ENCODE measurements around the gene TRPC6. TPM values are rescaled to one million over a fixed set of nuclear protein-coding genes. Genes with fewer than 3 reads are reported as not detected.

TRPC6 gene
- total and polyA plus RNA-seq, 3 donors from 2014 or later, result 1.4 to 4.1 (median 3.7) TPM

DNA sequence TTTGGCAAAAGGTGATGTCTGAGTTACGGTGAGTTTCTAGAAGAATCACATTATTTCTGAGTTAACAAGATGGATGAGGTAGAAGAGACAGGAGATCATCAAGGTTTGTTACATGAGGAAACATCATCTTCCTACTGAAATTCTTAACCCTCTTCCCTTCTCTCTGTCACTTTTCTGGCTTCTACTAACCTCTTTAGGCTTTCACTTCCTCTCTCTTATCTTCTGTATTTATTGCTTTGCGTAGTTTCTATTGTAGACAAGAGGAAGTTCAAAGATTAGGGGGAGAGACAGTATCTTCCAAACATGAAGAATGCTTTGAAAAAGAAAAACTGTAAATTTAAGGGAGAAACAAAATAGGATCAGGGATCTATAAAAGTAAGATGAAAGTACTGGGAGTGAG is 75.4 kb downstream of the TRPC6 start:
- intact Hi-C loops (cut with DNase I; ENCODE audit: low total_unique reads), result no loop called here
- no peaks in the 10 kb centered on the region for H3K27me3 ChIP-seq
- H3K4me3 ChIP-seq, result no peak overlapping the region
- no peak overlapping the region for H3K27ac ChIP-seq
- TF ChIP-seq, protein P1, sequence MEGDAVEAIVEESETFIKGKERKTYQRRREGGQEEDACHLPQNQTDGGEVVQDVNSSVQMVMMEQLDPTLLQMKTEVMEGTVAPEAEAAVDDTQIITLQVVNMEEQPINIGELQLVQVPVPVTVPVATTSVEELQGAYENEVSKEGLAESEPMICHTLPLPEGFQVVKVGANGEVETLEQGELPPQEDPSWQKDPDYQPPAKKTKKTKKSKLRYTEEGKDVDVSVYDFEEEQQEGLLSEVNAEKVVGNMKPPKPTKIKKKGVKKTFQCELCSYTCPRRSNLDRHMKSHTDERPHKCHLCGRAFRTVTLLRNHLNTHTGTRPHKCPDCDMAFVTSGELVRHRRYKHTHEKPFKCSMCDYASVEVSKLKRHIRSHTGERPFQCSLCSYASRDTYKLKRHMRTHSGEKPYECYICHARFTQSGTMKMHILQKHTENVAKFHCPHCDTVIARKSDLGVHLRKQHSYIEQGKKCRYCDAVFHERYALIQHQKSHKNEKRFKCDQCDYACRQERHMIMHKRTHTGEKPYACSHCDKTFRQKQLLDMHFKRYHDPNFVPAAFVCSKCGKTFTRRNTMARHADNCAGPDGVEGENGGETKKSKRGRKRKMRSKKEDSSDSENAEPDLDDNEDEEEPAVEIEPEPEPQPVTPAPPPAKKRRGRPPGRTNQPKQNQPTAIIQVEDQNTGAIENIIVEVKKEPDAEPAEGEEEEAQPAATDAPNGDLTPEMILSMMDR (IDR thresholded peaks at IDR 0.05), result no peak
- no peak for TF ChIP-seq POLR2A (IDR thresholded peaks at IDR 0.05)
- H3K36me3 ChIP-seq (ENCODE audit: low read depth, missing control alignments), result no peaks in the 10 kb centered on the region
- 24 to 39% methylated on average over 2 of the region's 2 CpGs for WGBS, 2 donors
- no peaks in the 10 kb centered on the region for H3K9me3 ChIP-seq
- no peaks in the 10 kb centered on the region for H3K4me1 ChIP-seq
- DNase-seq, result no peak

DNA sequence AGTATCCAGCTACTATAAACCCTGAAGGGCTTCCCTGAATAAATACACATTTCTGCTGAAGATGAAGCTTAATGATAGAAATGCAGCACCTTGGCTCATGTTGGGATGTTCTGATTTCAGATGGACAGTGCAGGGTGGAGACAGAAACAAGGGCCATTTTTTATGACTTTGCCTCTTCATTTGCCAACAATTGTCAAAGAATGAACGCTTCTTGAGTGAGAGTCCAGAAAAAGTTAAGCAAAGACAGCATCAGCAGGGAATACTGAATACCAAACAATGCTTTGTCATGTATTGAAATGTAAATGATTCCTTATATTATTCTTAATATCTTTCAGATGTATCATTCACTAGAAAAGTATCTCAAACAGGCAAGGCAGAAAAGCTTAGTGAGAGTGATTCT is 84.9 kb downstream of the TRPC6 start:
- no peak overlapping the region for H3K27ac ChIP-seq
- intact Hi-C loops (cut with DNase I; ENCODE audit: low total_unique reads), result no loop called here
- DNase-seq, result no peak
- no peaks in the 10 kb centered on the region for H3K36me3 ChIP-seq (ENCODE audit: low read depth, missing control alignments)
- TF ChIP-seq, protein P1 (IDR thresholded peaks at IDR 0.05), result no peak
- no peak for TF ChIP-seq POLR2A (IDR thresholded peaks at IDR 0.05)
- H3K27me3 ChIP-seq, result no peaks in the 10 kb centered on the region
- no peaks in the 10 kb centered on the region for H3K9me3 ChIP-seq
- no peaks in the 10 kb centered on the region for H3K4me1 ChIP-seq
- WGBS, 2 donors, result 91 to 100% methylated on average over 1 of the region's 1 CpG
- H3K4me3 ChIP-seq, result no peak overlapping the region

DNA sequence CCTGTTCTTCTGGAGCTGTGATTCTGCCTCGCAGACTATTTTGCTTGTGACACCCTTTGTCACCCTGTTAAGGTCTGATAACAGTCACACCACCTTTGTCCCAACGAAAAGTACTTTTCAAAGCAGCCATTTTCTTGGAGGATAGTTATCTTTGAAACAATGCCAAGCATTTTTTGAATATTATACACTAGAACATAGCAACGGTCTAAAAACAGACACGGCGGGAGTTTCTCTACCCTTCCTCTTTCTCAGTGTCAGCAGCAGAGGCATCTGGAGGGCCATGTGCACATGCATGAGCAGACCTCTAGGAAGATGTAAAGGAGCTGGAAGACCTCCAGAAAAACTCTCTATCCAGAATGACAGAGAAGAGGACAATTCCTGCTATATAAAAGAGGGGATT is 86.5 kb downstream of the TRPC6 start:
- Histone ChIP-seq H3K4me1 (no peaks in the 10 kb centered on the region), H3K27me3 (no peaks in the 10 kb centered on the region), H3K4me3 (no peak overlapping the region), H3K27ac (no peak overlapping the region), H3K9me3 (no peaks in the 10 kb centered on the region), H3K36me3 (ENCODE audit: low read depth, missing control alignments) (no peaks in the 10 kb centered on the region)
- TF ChIP-seq, protein P1 (IDR thresholded peaks at IDR 0.05), result no peak
- TF ChIP-seq POLR2A (IDR thresholded peaks at IDR 0.05), result no peak
- no peak for DNase-seq
- 45 to 48% methylated on average over 5 of the region's 5 CpGs for WGBS, 2 donors
- intact Hi-C loops (cut with DNase I; ENCODE audit: low total_unique reads), result no loop called here

DNA sequence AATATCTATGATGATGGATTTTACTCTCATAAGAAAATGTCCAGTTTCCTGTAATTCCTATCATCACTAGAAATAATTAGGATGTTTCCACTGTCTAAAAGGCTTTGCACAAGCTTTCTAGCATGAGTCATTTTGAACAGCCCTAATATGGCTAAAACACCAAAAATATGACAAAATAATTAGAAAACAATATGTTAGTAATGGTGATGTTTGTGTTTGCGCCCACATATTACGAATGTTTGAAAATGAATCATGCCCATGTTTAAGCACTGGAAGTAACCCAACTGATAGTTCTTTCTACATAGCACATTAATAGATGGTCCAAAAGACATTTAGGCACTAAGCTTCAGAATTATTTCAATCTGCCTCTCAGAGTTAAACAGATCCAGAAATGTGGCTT is 96.0 kb downstream of the TRPC6 start:
- no peak for DNase-seq
- 80 to 90% methylated on average over 2 of the region's 2 CpGs for WGBS, 2 donors

More for the DNA sequence above, 96.0 kb downstream of the TRPC6 start:
- intact Hi-C loops (cut with DNase I; ENCODE audit: low total_unique reads), result no loop called here
- H3K4me3 ChIP-seq, result no peak overlapping the region
- H3K36me3 ChIP-seq (ENCODE audit: low read depth, missing control alignments), result no peaks in the 10 kb centered on the region
- no peaks in the 10 kb centered on the region for H3K27me3 ChIP-seq
- TF ChIP-seq, protein P1 (IDR thresholded peaks at IDR 0.05), result no peak
- TF ChIP-seq POLR2A (IDR thresholded peaks at IDR 0.05), result no peak
- H3K27ac ChIP-seq, result no peak overlapping the region
- H3K9me3 ChIP-seq, result no peaks in the 10 kb centered on the region
- H3K4me1 ChIP-seq, result no peaks in the 10 kb centered on the region
